Measurements from ENCODE around the gene AKR1E2. TPM values are rescaled to one million over a fixed set of nuclear protein-coding genes. Genes with fewer than 3 reads are reported as not detected.
A peak's percentile ranks its signal among the peaks of the same experiment; 100 is the strongest.
"Not testable (repeated sequence)": the region's sequence is repeated elsewhere in the genome, so short reads cannot be mapped to it uniquely, and the experiment has no call there.

Gene AKR1E2
- total RNA-seq, 1 donor from 2014 or later, result 4.5 TPM

GRCh38 chr10:4810092-4810491 lies 15.9 kb upstream of the AKR1E2 start:
- DNase-seq, result no peak
- ATAC-seq, result no peak
- intact Hi-C loops (cut with micrococcal nuclease), result no loop called here

- intact Hi-C loops (cut with micrococcal nuclease), result no loop called here
- DNase-seq, result no peak
- ATAC-seq, result peak; percentile 50
These were observed 14.0 kb upstream of the AKR1E2 start for GRCh38 chr10:4812046-4812445.

DNA sequence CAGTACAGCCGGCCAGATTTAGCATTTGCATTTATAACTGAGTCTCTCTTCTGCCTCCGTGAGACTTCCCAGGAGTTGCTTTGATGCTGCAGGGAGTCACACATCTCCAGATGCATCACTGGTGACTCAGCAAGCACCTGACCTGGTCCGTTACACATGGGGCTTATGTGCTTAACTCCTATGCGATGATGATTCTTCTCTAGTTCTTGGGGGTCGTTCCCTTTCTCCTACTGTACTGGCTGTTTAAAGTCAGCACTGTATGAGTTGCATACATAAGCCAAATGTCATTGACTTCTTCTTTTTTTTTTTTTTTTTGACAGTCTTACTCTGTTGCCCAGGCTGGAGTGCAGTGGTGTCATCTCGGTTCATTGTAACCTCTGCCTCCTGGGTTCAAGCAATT lies 13.0 kb upstream of the AKR1E2 start:
- ATAC-seq (no peak), DNase-seq (no peak)
- intact Hi-C loops (cut with micrococcal nuclease), result no loop called here

GRCh38 chr10:4813496-4813895 lies 12.5 kb upstream of the AKR1E2 start:
- DNase-seq, result no peak
- ATAC-seq, result no peak
- intact Hi-C loops (cut with micrococcal nuclease), result no loop called here

- ATAC-seq; DNase-seq; intact Hi-C loops (cut with micrococcal nuclease): not testable (repeated sequence)
These were observed 10.3 kb upstream of the AKR1E2 start for GRCh38 chr10:4815646-4816180.

GRCh38 chr10:4816966-4817365 lies 9.0 kb upstream of the AKR1E2 start:
- intact Hi-C loops (cut with micrococcal nuclease), result no loop called here
- ATAC-seq, result no peak
- DNase-seq, result no peak

DNA sequence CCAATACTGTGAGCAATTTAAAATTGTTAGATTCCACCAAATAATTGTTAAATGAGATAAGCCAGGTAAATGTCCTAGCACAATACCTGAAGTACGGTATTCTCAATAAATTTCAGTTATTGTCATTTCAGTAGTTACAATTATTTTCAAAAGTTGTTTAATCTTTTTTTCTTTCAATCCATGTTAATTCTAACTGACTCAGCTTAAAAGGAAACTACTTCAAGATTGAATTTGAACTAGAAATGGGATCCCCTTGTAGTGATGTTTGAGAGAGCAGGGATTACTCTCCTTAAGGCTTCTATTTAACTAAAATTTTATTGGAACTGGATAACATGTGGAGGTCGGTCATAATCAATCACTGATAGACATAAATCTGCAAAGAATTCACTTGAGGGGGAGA lies 6.9 kb upstream of the AKR1E2 start:
- intact Hi-C loops (cut with micrococcal nuclease), result no loop called here
- ATAC-seq, result no peak
- DNase-seq, result no peak

- intact Hi-C loops (cut with micrococcal nuclease), result no loop called here
- DNase-seq, result no peak
- ATAC-seq, result no peak
These were observed 6.3 kb upstream of the AKR1E2 start for GRCh38 chr10:4819707-4820106.

- intact Hi-C loops (cut with micrococcal nuclease), result no loop called here
These were observed 5.1 kb upstream of the AKR1E2 start for GRCh38 chr10:4820804-4821401.

GRCh38 chr10:4822208-4822607 lies 3.8 kb upstream of the AKR1E2 start:
- DNase-seq, result no peak
- ATAC-seq, result no peak
- intact Hi-C loops (cut with micrococcal nuclease), result no loop called here

More at GRCh38 chr10:4820804-4821401, 5.1 kb upstream of the AKR1E2 start:
- ATAC-seq, result peak; percentile 77
- peak; percentile 48 for DNase-seq

- ATAC-seq (no peak), DNase-seq (no peak)
- intact Hi-C loops (cut with micrococcal nuclease), result no loop called here
These were observed 1.2 kb upstream of the AKR1E2 start for GRCh38 chr10:4824791-4825310.

- ATAC-seq, result no peak
- intact Hi-C loops (cut with micrococcal nuclease), result no loop called here
- DNase-seq, result no peak
These were observed 545 bp upstream of the AKR1E2 start for GRCh38 chr10:4825456-4825867.

GRCh38 chr10:4826792-4827324 lies 851 bp downstream of the AKR1E2 start:
- intact Hi-C loops (cut with micrococcal nuclease), result no loop called here
- DNase-seq (no peak), ATAC-seq (no peak)

GRCh38 chr10:4828005-4828404 lies 2.0 kb downstream of the AKR1E2 start:
- DNase-seq, result no peak
- ATAC-seq, result no peak
- intact Hi-C loops (cut with micrococcal nuclease), result no loop called here

GRCh38 chr10:4830551-4830950 lies 4.5 kb downstream of the AKR1E2 start:
- ATAC-seq (no peak), DNase-seq (no peak)
- intact Hi-C loops (cut with micrococcal nuclease), result no loop called here

- DNase-seq (no peak), ATAC-seq (no peak)
- intact Hi-C loops (cut with micrococcal nuclease), result no loop called here
These were observed 5.1 kb downstream of the AKR1E2 start for GRCh38 chr10:4831091-4831490.

DNA sequence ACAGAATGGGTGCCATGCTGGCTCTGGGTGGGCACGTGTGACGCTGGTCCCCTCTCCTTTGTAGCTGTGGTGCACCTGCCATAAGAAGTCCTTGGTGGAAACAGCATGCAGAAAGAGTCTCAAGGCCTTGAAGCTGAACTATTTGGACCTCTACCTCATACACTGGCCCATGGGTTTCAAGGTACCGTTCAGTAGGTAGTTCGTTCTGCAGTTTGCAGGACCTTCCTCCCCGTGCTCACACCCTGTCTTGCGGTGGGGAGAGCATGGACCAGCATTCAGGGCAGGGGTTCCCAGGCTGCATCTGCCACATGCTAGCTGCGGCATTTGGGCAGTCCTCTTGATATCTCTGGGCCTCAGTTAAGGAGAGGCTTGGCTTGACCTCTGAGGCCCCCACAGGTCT lies 7.3 kb downstream of the AKR1E2 start:
- intact Hi-C loops (cut with micrococcal nuclease), result no loop called here
- no peak for DNase-seq
- ATAC-seq, result no peak

DNA sequence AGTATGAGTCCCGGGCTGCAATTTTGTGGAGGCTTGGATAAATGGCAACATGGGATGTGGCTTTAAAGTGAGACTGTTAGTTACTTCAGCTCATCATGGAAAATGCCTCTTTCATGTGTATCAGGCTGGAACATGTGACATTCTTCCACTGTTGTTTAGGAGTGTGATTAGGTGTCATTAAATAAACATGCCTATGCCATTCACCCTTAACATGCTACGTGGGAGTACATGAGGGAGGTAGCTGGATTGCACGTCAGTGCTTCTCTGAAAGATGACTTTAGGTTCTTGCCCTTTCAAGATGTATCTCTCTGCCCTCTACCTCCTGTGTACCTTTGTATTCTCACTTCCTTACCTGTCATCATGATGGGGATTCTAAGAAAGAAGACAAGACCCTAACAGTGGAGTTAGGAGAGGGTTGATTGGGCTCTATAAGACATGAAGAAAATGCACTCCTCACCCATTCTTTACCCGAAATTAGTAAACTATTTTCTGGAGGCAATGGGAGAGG lies 8.9 kb downstream of the AKR1E2 start:
- ATAC-seq, result no peak
- intact Hi-C loops (cut with micrococcal nuclease), result no loop called here
- no peak for DNase-seq

- ATAC-seq, result no peak
- DNase-seq, result no peak
- intact Hi-C loops (cut with micrococcal nuclease), result no loop called here
These were observed 9.5 kb downstream of the AKR1E2 start for GRCh38 chr10:4835494-4835918.

GRCh38 chr10:4836416-4836969 lies 10.5 kb downstream of the AKR1E2 start:
- intact Hi-C loops (cut with micrococcal nuclease), result no loop called here
- ATAC-seq, result no peak
- DNase-seq, result no peak

Measured in left ventricle myocardium superior (tissue), 1 donor.